SK-N-SH (cell line): ENCODE data around the gene TPP2.

Experiments used
- CTCF ChIP-seq: fragments of 200-600 bp; sonication (generic); IDR thresholded peaks from 2 replicates; pipeline ENCODE4 v1.6.1; 2017; ENCODE audit warnings: antibody characterized with exemption, mild to moderate bottlenecking, moderate library complexity
- EP300 ChIP-seq, 2 experiments: IDR thresholded peaks; 2 replicates each; pipeline versions ENCODE4 v1.4.0 to v1.6.1; 2012; ENCODE audit warnings: borderline replicate concordance in 1 of 2, low read depth in 1 of 2, low read length in 1 of 2
- FOXM1 ChIP-seq: IDR thresholded peaks from 2 replicates; pipeline ENCODE4 v1.4.0; 2012; ENCODE audit warnings: low read depth, mild to moderate bottlenecking
- GABPA ChIP-seq: IDR thresholded peaks from 2 replicates; pipeline ENCODE4 v1.4.0; 2012; ENCODE audit warnings: low read depth, mild to moderate bottlenecking
- JUND ChIP-seq: IDR thresholded peaks from 2 replicates; pipeline ENCODE4 v1.4.0; 2012
- MXI1 ChIP-seq: IDR thresholded peaks from 2 replicates; pipeline ENCODE4 v1.6.1; 2012; ENCODE audit warnings: mild to moderate bottlenecking, low read depth, low read length, improper control_type of control experiment
- PBX3 ChIP-seq: IDR thresholded peaks from 2 replicates; pipeline ENCODE4; 2012
- POLR2AphosphoS5 ChIP-seq: IDR thresholded peaks from 2 replicates; pipeline ENCODE4 v1.6.1; 2012; ENCODE audit warnings: low read depth, low read length
- RAD21 ChIP-seq: IDR thresholded peaks from 2 replicates; pipeline ENCODE4 v1.6.1; 2012; ENCODE audit warnings: mild to moderate bottlenecking, low read length
- RCOR1 ChIP-seq: fragments of 150-350 bp; IDR thresholded peaks from 2 replicates; pipeline ENCODE4 v1.6.1; 2017; ENCODE audit warnings: antibody characterized with exemption, low read length
- REST ChIP-seq: IDR thresholded peaks from 2 replicates; pipeline ENCODE4 v1.6.1; 2012; ENCODE audit warnings: mild to moderate bottlenecking, low read depth, low read length, moderate library complexity
- RFX5 ChIP-seq: IDR thresholded peaks from 2 replicates; pipeline ENCODE4 v1.6.1; 2012; ENCODE audit warnings: mild to moderate bottlenecking, improper control_type of control experiment, low read length
- RXRA ChIP-seq: IDR thresholded peaks from 2 replicates; pipeline ENCODE4 v1.4.0; 2012; ENCODE audit warnings: low read depth, mild to moderate bottlenecking, borderline replicate concordance
- SIN3A ChIP-seq: IDR thresholded peaks from 2 replicates; pipeline ENCODE4 v1.6.1; 2012; ENCODE audit warnings: low read depth, mild to moderate bottlenecking, low read length, moderate library complexity, borderline replicate concordance

GRCh38 chr13:102598061-102598460, 1.3 kb downstream of the TPP2 start:
- TF ChIP-seq CTCF (no peak), POLR2AphosphoS5 (no peak), SIN3A (no peak), JUND (no peak), GABPA (no peak), RAD21 (no peak), RXRA (no peak), EP300 (IDR thresholded peaks at IDR 0.05; ENCODE audit: borderline replicate concordance in 1 of 2, low read depth in 1 of 2, low read length in 1 of 2) (no peak), RCOR1 (no peak), MXI1 (no peak), RFX5 (no peak), REST (no peak), PBX3 (no peak), FOXM1 (no peak)
